Measurements from ENCODE around the gene C2CD3.

DNA sequence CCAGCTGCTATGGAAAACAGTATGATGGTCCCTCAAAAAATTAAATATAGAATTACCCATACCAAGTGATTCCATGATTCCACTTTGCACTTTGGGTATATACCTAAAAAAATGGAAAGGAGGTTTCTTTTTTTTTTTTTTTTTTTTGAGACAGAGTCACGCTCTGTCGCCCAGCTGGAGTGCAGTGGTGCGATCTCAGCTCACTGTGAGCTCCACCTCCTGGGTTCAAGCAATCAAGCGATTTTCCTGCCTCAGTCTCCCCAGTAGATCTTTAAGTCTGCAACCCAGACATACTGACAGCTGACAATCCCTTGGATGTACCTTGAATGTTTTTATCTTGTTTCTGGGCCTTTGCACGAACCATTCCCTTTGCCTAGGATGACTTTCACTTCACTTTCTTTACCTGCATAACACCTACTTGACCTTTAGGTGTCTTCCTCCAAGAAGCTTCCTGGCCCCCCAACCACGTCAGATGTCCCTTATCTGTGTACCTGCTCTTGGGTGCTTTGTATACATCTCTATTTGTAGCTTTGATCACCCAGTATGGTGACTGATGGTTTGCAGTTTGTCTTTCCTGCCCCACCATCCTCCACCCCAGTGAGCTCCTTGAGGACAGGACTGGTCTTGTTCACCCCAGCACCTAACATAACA, 173.6 kb downstream of the C2CD3 start:
- TF ChIP-seq, protein P1, sequence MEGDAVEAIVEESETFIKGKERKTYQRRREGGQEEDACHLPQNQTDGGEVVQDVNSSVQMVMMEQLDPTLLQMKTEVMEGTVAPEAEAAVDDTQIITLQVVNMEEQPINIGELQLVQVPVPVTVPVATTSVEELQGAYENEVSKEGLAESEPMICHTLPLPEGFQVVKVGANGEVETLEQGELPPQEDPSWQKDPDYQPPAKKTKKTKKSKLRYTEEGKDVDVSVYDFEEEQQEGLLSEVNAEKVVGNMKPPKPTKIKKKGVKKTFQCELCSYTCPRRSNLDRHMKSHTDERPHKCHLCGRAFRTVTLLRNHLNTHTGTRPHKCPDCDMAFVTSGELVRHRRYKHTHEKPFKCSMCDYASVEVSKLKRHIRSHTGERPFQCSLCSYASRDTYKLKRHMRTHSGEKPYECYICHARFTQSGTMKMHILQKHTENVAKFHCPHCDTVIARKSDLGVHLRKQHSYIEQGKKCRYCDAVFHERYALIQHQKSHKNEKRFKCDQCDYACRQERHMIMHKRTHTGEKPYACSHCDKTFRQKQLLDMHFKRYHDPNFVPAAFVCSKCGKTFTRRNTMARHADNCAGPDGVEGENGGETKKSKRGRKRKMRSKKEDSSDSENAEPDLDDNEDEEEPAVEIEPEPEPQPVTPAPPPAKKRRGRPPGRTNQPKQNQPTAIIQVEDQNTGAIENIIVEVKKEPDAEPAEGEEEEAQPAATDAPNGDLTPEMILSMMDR (IDR thresholded peaks at IDR 0.05), result no peak
- no peak for TF ChIP-seq POLR2A (IDR thresholded peaks at IDR 0.05)

Data from body of pancreas (tissue), 4 donors.